Adrenal gland (tissue), 12 donors: ENCODE results near the gene POLR1H. TPM values are rescaled to one million over a fixed set of nuclear protein-coding genes. Genes with fewer than 3 reads are reported as not detected.
"Not testable (repeated sequence)": the region's sequence is repeated elsewhere in the genome, so short reads cannot be mapped to it uniquely, and the experiment has no call there.

Experiments
- DNase-seq, 7 donors: peaks; one replicate each; pipeline ENCODE4 v3.0.0-alpha.2; 2019 to 2020
- H3K27ac ChIP-seq, 5 donors: fragments of 200-600 bp; sonication (generic) in 4 of 5; 1 replicate in 3 of 5; 2 replicates in 2 of 5; pipeline versions ENCODE4 v1.5.1 to v1.8.0; 2016 to 2020; ENCODE audit warnings: mild to moderate bottlenecking in 1 of 5
- H3K27me3 ChIP-seq: fragments of 200-600 bp; 2 replicates; pipeline ENCODE4 v1.8.0; 2021
- H3K36me3 ChIP-seq, 2 donors: fragments of 200-600 bp; replicated peaks in 1 of 2; 1 replicate in 1 of 2; 2 replicates in 1 of 2; pipeline versions ENCODE4 v1.5.1 to v1.8.0; 2018 to 2022
- H3K4me1 ChIP-seq, 2 donors: fragments of 200-600 bp; replicated peaks in 1 of 2; 1 replicate in 1 of 2; 2 replicates in 1 of 2; pipeline versions ENCODE4 v1.5.1 to v1.8.0; 2018 to 2021
- H3K4me3 ChIP-seq, 4 donors: fragments of 200-600 bp; sonication (generic) in 3 of 4; one replicate each; pipeline ENCODE4 v1.5.1; 2016 to 2018
- H3K9me3 ChIP-seq, 3 donors: fragments of 200-600 bp; sonication (generic) in 1 of 3; replicated peaks in 1 of 3; 1 replicate in 2 of 3; 2 replicates in 1 of 3; pipeline versions ENCODE4 v1.5.1 to v1.8.0; 2016 to 2021
- CTCF ChIP-seq, 6 experiments: fragments of 450-650 bp in 4 of 6; fragments of 200-600 bp in 2 of 6; sonication (generic) in 1 of 6; IDR thresholded peaks; 1 replicate in 5 of 6; 2 replicates in 1 of 6; pipeline versions ENCODE4 v1.5.1 to v1.8.0; 2016 to 2021; ENCODE audit warnings: antibody characterized with exemption in 6 of 6, mild to moderate bottlenecking in 2 of 6, moderate library complexity in 1 of 6
- POLR2A ChIP-seq, 2 donors: fragments of 450-650 bp; IDR thresholded peaks; one replicate each; pipeline ENCODE4 v1.6.1; 2017; ENCODE audit warnings: antibody characterized with exemption in 2 of 2, mild to moderate bottlenecking in 2 of 2, moderate library complexity in 1 of 2
- WGBS, 4 donors: extraction: QIAGEN DNeasy Blood & Tissue Kit in 2 of 4; methylation state at CpG; one replicate each; pipeline versions ENCODE4 v1.1.5 to v1.1.7; 2013 to 2017; 5-methylcytosine and 5-hydroxymethylcytosine counted together
- intact Hi-C, 2 donors: fragments of 100-400 bp; cut with DNase I; formaldehyde crosslinking; loops; one replicate each; pipeline versions ENCODE4 v1.14.1 to v1.15.0; 2022 to 2023
- polyA plus RNA-seq, 3 donors: library from polyadenylated mRNA; stranded (reverse); fragments of 200-250 nt in 2 of 3; fragments of 350-450 nt in 1 of 3; fragmentation: Illumina TruSeq in 1 of 3; extraction: RNeasy Lipid Tissue Mini Kit (QIAGEN cat#74804) in 1 of 3; gene quantifications; one replicate each; pipeline ENCODE4 v1.2.3, GENCODE V29; 2013 to 2014
- total RNA-seq, 9 donors: library from RNA; depleted of rRNA in 4 of 9; stranded (reverse); fragments of >200 nt in 4 of 9; fragments of 120-200 nt in 1 of 9; fragmentation: NEBNext Ultra II Directional in 1 of 9; extraction: Animal tissue kit (Norgen Biotek cat#: 25700) in 1 of 9; gene quantifications; one replicate each; pipeline versions ENCODE4 v1.1.0 to v1.2.4, GENCODE V29; 2013 to 2023
- donor health status: healthy with polysubstance abuse.
- donor health status: Bipolar disorder and iron deficiency.
- donor health status: DM: yes; HTN: yes; CAD: no.
- donor health status: DM: no; HTN: no; CAD: no.
- donor health status: DM: no; HTN: no; CAD: no.
- donor health status: DM: yes; HTN: yes; CAD: no.

The POLR1H gene
- total and polyA plus RNA-seq, 12 donors, result 6.8 to 75.1 (median 32.4) TPM

- no peak overlapping the region for H3K27ac ChIP-seq
- no peaks in the 10 kb centered on the region for H3K36me3 ChIP-seq
- no peaks in the 10 kb centered on the region for H3K27me3 ChIP-seq
- H3K9me3 ChIP-seq, result no peaks in the 10 kb centered on the region
- peaks cover 0 to 11% of the 10 kb centered on the region in 2 donors for H3K4me1 ChIP-seq
- TF ChIP-seq POLR2A (IDR thresholded peaks at IDR 0.05) (no peak), CTCF (IDR thresholded peaks at IDR 0.05) (no peak)
- H3K4me3 ChIP-seq, result no peak overlapping the region
- intact Hi-C loops, result no loop called here
- no peak for DNase-seq
Observed at GRCh38 chr6:30031381-30031780, 29.7 kb upstream of the POLR1H start.

- H3K4me3 ChIP-seq, H3K9me3 ChIP-seq, H3K27me3 ChIP-seq, H3K36me3 ChIP-seq, intact Hi-C loops: not testable (repeated sequence)
- Histone ChIP-seq H3K27ac (peak overlapping the region in 4 of 5 donors; percentile 39 to 63 (median 54)), H3K4me1 (peaks cover 5 to 18% of the 10 kb centered on the region in 2 donors)
- peak in 1 of 2 donors; percentile 29 for TF ChIP-seq POLR2A (IDR thresholded peaks at IDR 0.05)
- 43 to 52% (median 47%) methylated on average over 5 of the region's 5 CpGs for WGBS, 4 donors
- peak; percentile 66 to 82 (median 75) for DNase-seq
Observed at GRCh38 chr6:30033440-30033839, 27.6 kb upstream of the POLR1H start.

- Histone ChIP-seq H3K27me3 (no peaks in the 10 kb centered on the region), H3K27ac (no peak overlapping the region), H3K4me1 (peaks cover 5 to 18% of the 10 kb centered on the region in 2 donors), H3K36me3 (no peaks in the 10 kb centered on the region), H3K9me3 (no peaks in the 10 kb centered on the region), H3K4me3 (no peak overlapping the region)
- WGBS, 4 donors, result 82 to 95% (median 87%) methylated on average over 1 of the region's 1 CpG
- DNase-seq, result no peak
- intact Hi-C loops, result no loop called here
- TF ChIP-seq CTCF (IDR thresholded peaks at IDR 0.05), result no peak
- no peak for TF ChIP-seq POLR2A (IDR thresholded peaks at IDR 0.05)
Observed at GRCh38 chr6:30035784-30036183, 25.3 kb upstream of the POLR1H start.

GRCh38 chr6:30037182-30037788 is 23.8 kb upstream of the POLR1H start:
- TF ChIP-seq CTCF (IDR thresholded peaks at IDR 0.05) (peak; percentile 33 to 70 (median 62)), POLR2A (IDR thresholded peaks at IDR 0.05) (peak in 1 of 2 donors; percentile 21)
- no peaks in the 10 kb centered on the region for H3K27me3 ChIP-seq
- intact Hi-C loops, result no loop called here
- 37 to 45% (median 39%) methylated on average over 4 of the region's 4 CpGs for WGBS, 4 donors
- H3K36me3 ChIP-seq, result no peaks in the 10 kb centered on the region
- no peak overlapping the region for H3K4me3 ChIP-seq
- H3K4me1 ChIP-seq, result peaks cover 5 to 18% of the 10 kb centered on the region in 2 donors
- H3K27ac ChIP-seq, result peak overlapping the region in 4 of 5 donors; percentile 37 to 68 (median 52)
- H3K9me3 ChIP-seq, result no peaks in the 10 kb centered on the region
- peak in 3 of 7 donors; percentile 24 to 47 (median 35) for DNase-seq

- 83 to 92% (median 84%) methylated on average over 6 of the region's 6 CpGs for WGBS, 4 donors
- H3K27me3 ChIP-seq, result no peaks in the 10 kb centered on the region
Observed at GRCh38 chr6:30041221-30041620, 19.8 kb upstream of the POLR1H start.

More at GRCh38 chr6:30041221-30041620, 19.8 kb upstream of the POLR1H start:
- intact Hi-C loops, result no loop called here
- Histone ChIP-seq H3K4me1 (peaks cover 5 to 7% of the 10 kb centered on the region in 2 donors), H3K4me3 (no peak overlapping the region), H3K9me3 (no peaks in the 10 kb centered on the region), H3K27ac (no peak overlapping the region), H3K36me3 (no peaks in the 10 kb centered on the region)
- TF ChIP-seq CTCF (IDR thresholded peaks at IDR 0.05), result no peak
- no peak for TF ChIP-seq POLR2A (IDR thresholded peaks at IDR 0.05)
- no peak for DNase-seq
